ENCODE results near the gene EGFL7. TPM values are rescaled to one million over a fixed set of nuclear protein-coding genes. Genes with fewer than 3 reads are reported as not detected.

The EGFL7 gene
- total and polyA plus RNA-seq, 12 donors, result 1.9 to 452 (median 79.5) TPM

GRCh38 chr9:136628268-136628667 lies 34.4 kb upstream of the EGFL7 start:
- intact Hi-C loops (cut with DNase I), result no loop called here
- peaks cover 0 to 15% of the 10 kb centered on the region in 2 donors for H3K4me1 ChIP-seq (replicated peaks in 1 of 2)
- H3K27me3 ChIP-seq, result no peaks in the 10 kb centered on the region
- no peak overlapping the region for H3K27ac ChIP-seq
- WGBS, 4 donors, result 64 to 78% (median 71%) methylated on average over 19 to 26 of the region's 26 CpGs
- no peak overlapping the region for H3K4me3 ChIP-seq
- peak in 1 of 7 donors; percentile 9 for DNase-seq
- H3K36me3 ChIP-seq (replicated peaks in 1 of 2), result no peaks in the 10 kb centered on the region
- H3K9me3 ChIP-seq (replicated peaks in 1 of 3), result no peaks in the 10 kb centered on the region
- TF ChIP-seq CTCF (IDR thresholded peaks at IDR 0.05) (no peak), POLR2A (IDR thresholded peaks at IDR 0.05) (no peak)

GRCh38 chr9:136629001-136629878 lies 33.5 kb upstream of the EGFL7 start:
- Histone ChIP-seq H3K36me3 (replicated peaks in 1 of 2) (no peaks in the 10 kb centered on the region), H3K27me3 (no peaks in the 10 kb centered on the region), H3K9me3 (replicated peaks in 1 of 3) (no peaks in the 10 kb centered on the region), H3K27ac (no peak overlapping the region), H3K4me1 (replicated peaks in 1 of 2) (peaks cover 0 to 15% of the 10 kb centered on the region in 2 donors), H3K4me3 (no peak overlapping the region)
- intact Hi-C loops (cut with DNase I), result no loop called here
- peak in 1 of 7 donors; percentile 7 for DNase-seq
- no peak for TF ChIP-seq POLR2A (IDR thresholded peaks at IDR 0.05)
- no peak for TF ChIP-seq CTCF (IDR thresholded peaks at IDR 0.05)
- WGBS, 4 donors, result 70 to 92% (median 76%) methylated on average over 2 to 22 of the region's 22 CpGs

- 33 to 80% (median 37%) methylated on average over 10 to 19 of the region's 19 CpGs for WGBS, 4 donors
- Histone ChIP-seq H3K36me3 (replicated peaks in 1 of 2) (no peaks in the 10 kb centered on the region), H3K4me1 (replicated peaks in 1 of 2) (peaks cover 5 to 9% of the 10 kb centered on the region in 2 donors), H3K9me3 (replicated peaks in 1 of 3) (no peaks in the 10 kb centered on the region), H3K27me3 (no peaks in the 10 kb centered on the region), H3K27ac (no peak overlapping the region), H3K4me3 (no peak overlapping the region)
- DNase-seq, result peak in 4 of 7 donors; percentile 40 to 59 (median 50)
- intact Hi-C loops (cut with DNase I), result loop anchor here (2.0 kb wide), 1 partner anchor 141 kb away; no protein-coding TSS in a partner anchor
- TF ChIP-seq POLR2A (IDR thresholded peaks at IDR 0.05) (no peak), CTCF (IDR thresholded peaks at IDR 0.05) (peak; percentile 15 to 61 (median 48))
Measured at GRCh38 chr9:136629879-136630661, 32.6 kb upstream of the EGFL7 start.

- 47 to 67% (median 57%) methylated on average over 11 to 12 of the region's 12 CpGs for WGBS, 4 donors
- no peaks in the 10 kb centered on the region for H3K9me3 ChIP-seq (replicated peaks in 1 of 3)
Measured at GRCh38 chr9:136630662-136630992, 32.1 kb upstream of the EGFL7 start.

More at GRCh38 chr9:136630662-136630992, 32.1 kb upstream of the EGFL7 start:
- Histone ChIP-seq H3K27me3 (no peaks in the 10 kb centered on the region), H3K4me3 (no peak overlapping the region), H3K27ac (no peak overlapping the region), H3K4me1 (replicated peaks in 1 of 2) (peaks cover 3 to 5% of the 10 kb centered on the region in 2 donors), H3K36me3 (replicated peaks in 1 of 2) (no peaks in the 10 kb centered on the region)
- intact Hi-C loops (cut with DNase I), result loop anchor here (2.0 kb wide), 1 partner anchor 142 kb away; no protein-coding TSS in a partner anchor
- TF ChIP-seq POLR2A (IDR thresholded peaks at IDR 0.05) (no peak), CTCF (IDR thresholded peaks at IDR 0.05) (no peak)
- no peak for DNase-seq

All from adrenal gland (tissue), 12 donors.